K562 (cell line): Measurements from ENCODE around the gene PHTF1. TPM values are rescaled to one million over a fixed set of nuclear protein-coding genes. Genes with fewer than 3 reads are reported as not detected.
A peak's percentile ranks its signal among the peaks of the same experiment; 100 is the strongest.

ENCODE experiments used
- ADNP ChIP-seq: fragments of 200-800 bp; sonication (Bioruptor generic); IDR thresholded peaks from 2 replicates; pipeline ENCODE4 v1.6.1; 2016; ENCODE audit warnings: missing genetic modification characterization, missing compliant biosample characterization
- BHLHE40 ChIP-seq: IDR thresholded peaks from 2 replicates; pipeline ENCODE4 v1.6.1; 2011; ENCODE audit warnings: low read length, improper control_type of control experiment
- CHD2 ChIP-seq: IDR thresholded peaks from 2 replicates; pipeline ENCODE4 v1.6.1; 2011; ENCODE audit warnings: low read depth, low read length
- GATAD2B ChIP-seq: fragments of 450-650 bp; IDR thresholded peaks from 2 replicates; pipeline ENCODE4 v1.6.1; 2017; ENCODE audit warnings: mild to moderate bottlenecking, borderline replicate concordance
- KLF6 ChIP-seq: fragments of 250-450 bp; sonication (Bioruptor Pico); IDR thresholded peaks from 2 replicates; pipeline ENCODE4 v1.4.0; 2020; ENCODE audit warnings: mild to moderate bottlenecking, moderate library complexity, borderline replicate concordance
- MTA1 ChIP-seq: fragments of 450-650 bp; IDR thresholded peaks from 2 replicates; pipeline ENCODE4 v1.6.1; 2017; ENCODE audit warnings: borderline replicate concordance
- NR4A1 ChIP-seq, 2 experiments: fragments of 250-450 bp in 1 of 2; fragments of 450-650 bp in 1 of 2; sonication (Bioruptor Pico) in 1 of 2; IDR thresholded peaks; 2 replicates each; pipeline versions ENCODE4 v1.4.0 to v1.6.1; 2016 to 2020; ENCODE audit warnings: mild to moderate bottlenecking in 2 of 2, missing compliant biosample characterization in 1 of 2, missing genetic modification characterization in 1 of 2, moderate library complexity in 1 of 2
- PATZ1 ChIP-seq: fragments of 250-450 bp; sonication (Bioruptor Pico); IDR thresholded peaks from 2 replicates; pipeline ENCODE4 v1.5.0; 2020; ENCODE audit warnings: mild to moderate bottlenecking, borderline replicate concordance
- PHF21A ChIP-seq: fragments of 450-650 bp; IDR thresholded peaks from 2 replicates; pipeline ENCODE4 v1.6.1; 2017; ENCODE audit warnings: low read depth, borderline replicate concordance
- SMARCA4 ChIP-seq: fragments of 450-650 bp; IDR thresholded peaks from 2 replicates; pipeline ENCODE4 v1.6.1; 2016
- SMARCB1 ChIP-seq: IDR thresholded peaks from 2 replicates; pipeline ENCODE4 v1.6.1; 2011; ENCODE audit warnings: improper control_type of control experiment, low read depth; ENCODE audit not compliant: insufficient read length
- SREBF1 ChIP-seq: fragments of 150-350 bp; IDR thresholded peaks from 2 replicates; pipeline ENCODE4 v1.6.1; 2014; ENCODE audit warnings: antibody characterized with exemption, low read depth, low read length, borderline replicate concordance
- SRSF3 ChIP-seq: fragments of 200-400 bp; formaldehyde crosslinking; IDR thresholded peaks from 2 replicates; pipeline ENCODE4 v1.6.1; 2016; ENCODE audit warnings: mild to moderate bottlenecking, low read length, moderate library complexity; ENCODE audit not compliant: insufficient read depth
- TOE1 ChIP-seq, 2 experiments: fragments of 450-650 bp in 1 of 2; sonication (generic) in 1 of 2; formaldehyde crosslinking in 1 of 2; IDR thresholded peaks; 2 replicates each; pipeline versions ENCODE4 v1.7.1 to v1.8.0; 2016 to 2022; ENCODE audit warnings: borderline replicate concordance in 2 of 2, mild to moderate bottlenecking in 2 of 2, antibody characterized with exemption in 1 of 2, inconsistent platforms in 1 of 2, low read depth in 1 of 2, missing genetic modification reagents in 1 of 2, moderate library complexity in 1 of 2
- ZKSCAN8 ChIP-seq: fragments of 200-800 bp; sonication (Bioruptor generic); IDR thresholded peaks from 2 replicates; pipeline ENCODE4 v1.6.1; 2016; ENCODE audit warnings: missing genetic modification characterization, missing compliant biosample characterization
- ZNF41 ChIP-seq: fragments of 250-450 bp; sonication (Bioruptor Pico); conservative IDR thresholded peaks from 2 replicates; pipeline ENCODE4 v1.4.0; 2020; ENCODE audit warnings: mild to moderate bottlenecking
- ZNF785 ChIP-seq: fragments of 250-450 bp; sonication (Bioruptor Pico); IDR thresholded peaks from 2 replicates; pipeline ENCODE4 v1.4.0; 2020; ENCODE audit warnings: mild to moderate bottlenecking
- polyA plus RNA-seq, 8 experiments: library from polyadenylated mRNA; depleted of rRNA in 4 of 8; stranded (reverse) in 5 of 8; unstranded in 3 of 8; fragments of >200 nt; fragmentation: Nextera tagmentation in 2 of 8; fragmentation: Illumina TruSeq in 1 of 8; extraction: Ambion mirVana in 2 of 8; extraction: Trizol in 1 of 8; gene quantifications; 2 replicates each; pipeline versions ENCODE4 v1.2.1 to v1.2.3, GENCODE V29; 2011 to 2014; ENCODE audit warnings: inconsistent platforms in 1 of 8, missing spikeins in 1 of 8
- total RNA-seq, 7 experiments: library from RNA; depleted of rRNA in 6 of 7; stranded (reverse); fragments of >200 nt in 6 of 7; fragmentation: Illumina TruSeq in 2 of 7; extraction: Trizol in 2 of 7; gene quantifications; 2 replicates each; pipeline versions ENCODE4 v1.2.1 to v1.2.3, GENCODE V29; 2011 to 2021; ENCODE audit warnings: low replicate concordance in 1 of 7
- TF ChIP-seq, protein P1 (sequence below): fragments of 450-650 bp; conservative IDR thresholded peaks from 2 replicates; pipeline ENCODE4 v1.6.1; 2016; ENCODE audit warnings: missing genetic modification characterization, low read depth, mild to moderate bottlenecking, missing compliant biosample characterization, moderate library complexity
- TF ChIP-seq, protein P2 (sequence below): fragments of 450-650 bp; IDR thresholded peaks from 2 replicates; pipeline ENCODE4 v1.6.1; 2016; ENCODE audit warnings: low read depth, mild to moderate bottlenecking, moderate library complexity
- TF ChIP-seq, protein P3 (sequence below), 2 experiments: fragments of 450-650 bp; IDR thresholded peaks; 2 replicates each; pipeline ENCODE4 v1.6.1; 2016

The PHTF1 gene
- total and polyA plus RNA-seq, 9 of the 15 experiments (the other 6 are each of a cell fraction or from before 2014, with no cell fraction given), result 8.4 to 36.2 (median 23.0) TPM

GRCh38 chr1:113677250-113678158 lies 81.8 kb downstream of the PHTF1 start (continued):
- TF ChIP-seq CHD2 (no peak), ZKSCAN8 (CRISPR knock-in tag) (no peak), SMARCB1 (no peak), TOE1 (IDR thresholded peaks at IDR 0.05; ENCODE audit: borderline replicate concordance) (no peak; the same call in 1 of the 2 replicates), TOE1 (CRISPR knock-in tag; IDR thresholded peaks at IDR 0.05; ENCODE audit: borderline replicate concordance, low read depth) (no peak), SRSF3 (no peak), ZNF41 (no peak), SMARCA4 (peak; percentile 68), BHLHE40 (peak; percentile 62; the same call in 1 of the 2 replicates), MTA1 (no peak), PHF21A (no peak), ZNF785 (CRISPR knock-in tag) (no peak), ADNP (peak; percentile 86), NR4A1 (CRISPR knock-in tag; IDR thresholded peaks at IDR 0.05) (no peak), NR4A1 (tag; IDR thresholded peaks at IDR 0.05) (no peak), GATAD2B (no peak), KLF6 (CRISPR knock-in tag) (no peak), SREBF1 (no peak), PATZ1 (CRISPR knock-in tag) (no peak)
- TF ChIP-seq, protein P1, sequence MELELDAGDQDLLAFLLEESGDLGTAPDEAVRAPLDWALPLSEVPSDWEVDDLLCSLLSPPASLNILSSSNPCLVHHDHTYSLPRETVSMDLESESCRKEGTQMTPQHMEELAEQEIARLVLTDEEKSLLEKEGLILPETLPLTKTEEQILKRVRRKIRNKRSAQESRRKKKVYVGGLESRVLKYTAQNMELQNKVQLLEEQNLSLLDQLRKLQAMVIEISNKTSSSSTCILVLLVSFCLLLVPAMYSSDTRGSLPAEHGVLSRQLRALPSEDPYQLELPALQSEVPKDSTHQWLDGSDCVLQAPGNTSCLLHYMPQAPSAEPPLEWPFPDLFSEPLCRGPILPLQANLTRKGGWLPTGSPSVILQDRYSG (tag), result peak; percentile 47; the same call in 1 of the 2 replicates
- TF ChIP-seq, protein P2, sequence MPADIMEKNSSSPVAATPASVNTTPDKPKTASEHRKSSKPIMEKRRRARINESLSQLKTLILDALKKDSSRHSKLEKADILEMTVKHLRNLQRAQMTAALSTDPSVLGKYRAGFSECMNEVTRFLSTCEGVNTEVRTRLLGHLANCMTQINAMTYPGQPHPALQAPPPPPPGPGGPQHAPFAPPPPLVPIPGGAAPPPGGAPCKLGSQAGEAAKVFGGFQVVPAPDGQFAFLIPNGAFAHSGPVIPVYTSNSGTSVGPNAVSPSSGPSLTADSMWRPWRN, result no peak
- TF ChIP-seq, protein P3, sequence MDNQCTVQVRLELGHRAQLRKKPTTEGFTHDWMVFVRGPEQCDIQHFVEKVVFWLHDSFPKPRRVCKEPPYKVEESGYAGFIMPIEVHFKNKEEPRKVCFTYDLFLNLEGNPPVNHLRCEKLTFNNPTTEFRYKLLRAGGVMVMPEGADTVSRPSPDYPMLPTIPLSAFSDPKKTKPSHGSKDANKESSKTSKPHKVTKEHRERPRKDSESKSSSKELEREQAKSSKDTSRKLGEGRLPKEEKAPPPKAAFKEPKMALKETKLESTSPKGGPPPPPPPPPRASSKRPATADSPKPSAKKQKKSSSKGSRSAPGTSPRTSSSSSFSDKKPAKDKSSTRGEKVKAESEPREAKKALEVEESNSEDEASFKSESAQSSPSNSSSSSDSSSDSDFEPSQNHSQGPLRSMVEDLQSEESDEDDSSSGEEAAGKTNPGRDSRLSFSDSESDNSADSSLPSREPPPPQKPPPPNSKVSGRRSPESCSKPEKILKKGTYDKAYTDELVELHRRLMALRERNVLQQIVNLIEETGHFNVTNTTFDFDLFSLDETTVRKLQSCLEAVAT (IDR thresholded peaks at IDR 0.05), result peak in 1 of 2 experiments; percentile 86; a peak in 2 of 4 replicates
